GM21717 (cell line): Measurements from ENCODE around the gene TWSG1.
"Not testable (repeated sequence)": the region's sequence is repeated elsewhere in the genome, so short reads cannot be mapped to it uniquely, and the experiment has no call there.

Experiments used
- ATAC-seq: cut with Tn5 transposase; IDR thresholded peaks from one replicate; pipeline ENCODE4 v1.9.1; 2021; ENCODE audit warnings: mild to moderate bottlenecking, moderate library complexity; ENCODE audit not compliant: unreplicated experiment

The TWSG1 gene

GRCh38 chr18:9334973-9335696, 562 bp downstream of the TWSG1 start:
- ATAC-seq: peak; percentile 38

- no peak for ATAC-seq
Measured at GRCh38 chr18:9335697-9336045, 1.1 kb downstream of the TWSG1 start.

- no peak for ATAC-seq
Measured at GRCh38 chr18:9336827-9337226, 2.3 kb downstream of the TWSG1 start.

GRCh38 chr18:9337873-9338272, 3.3 kb downstream of the TWSG1 start:
- ATAC-seq: no peak

- ATAC-seq: no peak
Measured at GRCh38 chr18:9340472-9340871, 5.9 kb downstream of the TWSG1 start.

GRCh38 chr18:9343577-9343976, 9.0 kb downstream of the TWSG1 start:
- ATAC-seq: no peak

- no peak for ATAC-seq
Measured at GRCh38 chr18:9346775-9347174, 12.2 kb downstream of the TWSG1 start.

- ATAC-seq: no peak
Measured at GRCh38 chr18:9348079-9348671, 13.6 kb downstream of the TWSG1 start.

GRCh38 chr18:9348766-9349165, 14.2 kb downstream of the TWSG1 start:
- ATAC-seq: no peak

GRCh38 chr18:9353596-9353995, 19.0 kb downstream of the TWSG1 start:
- ATAC-seq: peak; percentile 85

- ATAC-seq: no peak
Measured at GRCh38 chr18:9354256-9354655, 19.7 kb downstream of the TWSG1 start.

GRCh38 chr18:9356976-9357375, 22.4 kb downstream of the TWSG1 start:
- ATAC-seq: no peak

- ATAC-seq: no peak
Measured at GRCh38 chr18:9359796-9360195, 25.2 kb downstream of the TWSG1 start.

- ATAC-seq: no peak
Measured at GRCh38 chr18:9361191-9361590, 26.6 kb downstream of the TWSG1 start.

GRCh38 chr18:9362869-9363268, 28.3 kb downstream of the TWSG1 start:
- ATAC-seq: no peak

- no peak for ATAC-seq
Measured at GRCh38 chr18:9364242-9364641, 29.7 kb downstream of the TWSG1 start.

- ATAC-seq: no peak
Measured at GRCh38 chr18:9365406-9365805, 30.8 kb downstream of the TWSG1 start.

GRCh38 chr18:9366126-9366714, 31.6 kb downstream of the TWSG1 start:
- ATAC-seq: no peak

GRCh38 chr18:9373254-9373653, 38.7 kb downstream of the TWSG1 start:
- not testable (repeated sequence) for ATAC-seq

- no peak for ATAC-seq
Measured at GRCh38 chr18:9379118-9379517, 44.5 kb downstream of the TWSG1 start.

GRCh38 chr18:9380101-9380500, 45.5 kb downstream of the TWSG1 start:
- no peak for ATAC-seq

- ATAC-seq: no peak
Measured at GRCh38 chr18:9380621-9381395, 46.2 kb downstream of the TWSG1 start.
